Transverse colon (tissue), 4 donors: ENCODE results near the gene LRRC75B. TPM values are rescaled to one million over a fixed set of nuclear protein-coding genes. Genes with fewer than 3 reads are reported as not detected.
"Not testable (repeated sequence)": the region's sequence is repeated elsewhere in the genome, so short reads cannot be mapped to it uniquely, and the experiment has no call there.

Source experiments
- DNase-seq: peaks from one replicate; pipeline ENCODE4 v3.0.0-alpha.2; 2019
- H3K27ac ChIP-seq, 4 donors: fragments of 200-600 bp; sonication (generic); 2 replicates each; pipeline ENCODE4 v1.5.1; 2016 to 2018; ENCODE audit warnings: inconsistent platforms in 4 of 4
- H3K27me3 ChIP-seq: fragments of 200-600 bp; sonication (generic); 2 replicates; pipeline ENCODE4 v1.5.1; 2017; ENCODE audit warnings: inconsistent platforms
- H3K36me3 ChIP-seq, 4 donors: fragments of 200-600 bp; sonication (generic); 2 replicates each; pipeline ENCODE4 v1.5.1; 2017 to 2019; ENCODE audit warnings: inconsistent platforms in 4 of 4
- H3K4me1 ChIP-seq, 4 donors: fragments of 200-600 bp; sonication (generic); 2 replicates each; pipeline ENCODE4 v1.5.1; 2017 to 2020; ENCODE audit warnings: inconsistent platforms in 4 of 4
- H3K4me3 ChIP-seq, 4 donors: fragments of 200-600 bp; sonication (generic); 1 replicate in 1 of 4; 2 replicates in 3 of 4; pipeline versions ENCODE4 v1.5.1 to v1.6.1; 2017 to 2019; ENCODE audit warnings: inconsistent platforms in 4 of 4
- H3K9me3 ChIP-seq, 2 donors: fragments of 200-600 bp; sonication (generic); 2 replicates each; pipeline ENCODE4 v1.5.1; 2017 to 2019; ENCODE audit warnings: inconsistent platforms in 2 of 2
- CTCF ChIP-seq, 5 experiments: fragments of 200-600 bp in 3 of 5; fragments of 450-650 bp in 2 of 5; sonication (generic) in 3 of 5; IDR thresholded peaks; 1 replicate in 2 of 5; 2 replicates in 3 of 5; pipeline ENCODE4 v1.5.1; 2016 to 2017; ENCODE audit warnings: antibody characterized with exemption in 5 of 5, inconsistent platforms in 3 of 5, mild to moderate bottlenecking in 2 of 5, moderate library complexity in 1 of 5
- POLR2A ChIP-seq: fragments of 450-650 bp; IDR thresholded peaks from one replicate; pipeline ENCODE4 v1.6.1; 2016; ENCODE audit warnings: antibody characterized with exemption, mild to moderate bottlenecking, moderate library complexity
- POLR2AphosphoS5 ChIP-seq, 3 donors: sonication (generic); formaldehyde crosslinking; IDR thresholded peaks; one replicate each; pipeline ENCODE4 v1.6.1; 2016; ENCODE audit warnings: antibody characterized with exemption in 3 of 3
- WGBS, 2 donors: methylation state at CpG; one replicate each; pipeline ENCODE4 v1.1.5; 2018; ENCODE audit warnings: low coverage in 1 of 2; 5-methylcytosine and 5-hydroxymethylcytosine counted together
- in situ Hi-C, 4 donors: fragments of 200-750 bp; cut with MboI; loops; one replicate each; pipeline versions ENCODE4 v1.15.0 to v1.15.1; 2017; ENCODE audit warnings: low sequenced_read_pairs in 3 of 4, low pct_ligation_motif_present in 1 of 4, low pct_unique_long_range_greater_than_20kb in 1 of 4
- intact Hi-C: fragments of 100-400 bp; cut with DNase I; formaldehyde crosslinking; loops from one replicate; pipeline ENCODE4 v1.15.1; 2023; ENCODE audit warnings: low total_unique reads
- total RNA-seq, 4 donors: library from RNA; depleted of rRNA; stranded (reverse); fragments of >200 nt; gene quantifications; one replicate each; pipeline ENCODE4 v1.1.0, GENCODE V29; 2016

LRRC75B gene
- 10 to 100 TPM; 13.3 to 20.6 (median 16.6) TPM for total RNA-seq

GRCh38 chr22:24592851-24593558 is at the start of gene LRRC75B:
Gene LRRC75B (minus strand): TSS chr22:24593073. CDS start chr22:24593039, 34 bp downstream.
- Histone ChIP-seq H3K27me3 (no peaks in the 10 kb centered on the region), H3K4me1 (peaks cover 6 to 22% (median 15%) of the 10 kb centered on the region in 4 donors), H3K9me3 (no peaks in the 10 kb centered on the region), H3K36me3 (no peaks in the 10 kb centered on the region), H3K27ac (peak within 1 kb of the TSS; percentile 85 to 88 (median 86)), H3K4me3 (peak within 1 kb of the TSS; percentile 68 to 73 (median 69))
- TF ChIP-seq POLR2A (peak; percentile 53), POLR2AphosphoS5 (IDR thresholded peaks at IDR 0.05) (peak; percentile 54 to 78 (median 75)), CTCF (IDR thresholded peaks at IDR 0.05) (no peak)
- DNase-seq = peak; percentile 93
- intact Hi-C loops (no loop called here), in situ Hi-C loops (no loop called here)
- 10% methylated on average over 36 of the region's 72 CpGs; no CpG with 5 or more reads in 1 of the 2 donors for WGBS, 2 donors

GRCh38 chr22:24642307-24642706 is 49.4 kb upstream of the LRRC75B start:
- DNase-seq, H3K9me3 ChIP-seq, H3K36me3 ChIP-seq, H3K27me3 ChIP-seq, H3K4me1 ChIP-seq, H3K27ac ChIP-seq, in situ Hi-C loops, H3K4me3 ChIP-seq, intact Hi-C loops: not testable (repeated sequence)
- 73% methylated on average over 1 of the region's 1 CpG; no CpG with 5 or more reads in 1 of the 2 donors for WGBS, 2 donors

GRCh38 chr22:24636513-24636912 is 43.6 kb upstream of the LRRC75B start:
- DNase-seq, H3K4me3 ChIP-seq, intact Hi-C loops, H3K27ac ChIP-seq, H3K27me3 ChIP-seq, H3K4me1 ChIP-seq, in situ Hi-C loops, H3K9me3 ChIP-seq, H3K36me3 ChIP-seq: not testable (repeated sequence)
- WGBS, 2 donors = 60 to 86% methylated on average over 1 to 3 of the region's 3 CpGs

GRCh38 chr22:24634776-24635389 is 42.0 kb upstream of the LRRC75B start:
- H3K9me3 ChIP-seq, intact Hi-C loops, H3K36me3 ChIP-seq, DNase-seq, H3K27ac ChIP-seq, H3K4me3 ChIP-seq, H3K4me1 ChIP-seq, H3K27me3 ChIP-seq, in situ Hi-C loops: not testable (repeated sequence)
- 45% methylated on average over 9 of the region's 10 CpGs; no CpG with 5 or more reads in 1 of the 2 donors for WGBS, 2 donors

GRCh38 chr22:24633231-24634023 is 40.6 kb upstream of the LRRC75B start:
- H3K27ac ChIP-seq, H3K36me3 ChIP-seq, H3K9me3 ChIP-seq, intact Hi-C loops, DNase-seq, H3K27me3 ChIP-seq, in situ Hi-C loops, H3K4me3 ChIP-seq, H3K4me1 ChIP-seq: not testable (repeated sequence)
- WGBS, 2 donors = 75 to 78% methylated on average over 9 to 16 of the region's 16 CpGs

GRCh38 chr22:24632642-24633041 is 39.8 kb upstream of the LRRC75B start:
- H3K27ac ChIP-seq, H3K36me3 ChIP-seq, intact Hi-C loops, H3K4me3 ChIP-seq, H3K4me1 ChIP-seq, DNase-seq, H3K27me3 ChIP-seq, in situ Hi-C loops, H3K9me3 ChIP-seq: not testable (repeated sequence)
- 43% methylated on average over 7 of the region's 13 CpGs; no CpG with 5 or more reads in 1 of the 2 donors for WGBS, 2 donors

- H3K27ac ChIP-seq, in situ Hi-C loops: not testable (repeated sequence)
Observed at GRCh38 chr22:24631430-24632122, 38.7 kb upstream of the LRRC75B start.

GRCh38 chr22:24630812-24631427 is 38.0 kb upstream of the LRRC75B start:
- DNase-seq, H3K27me3 ChIP-seq, H3K4me3 ChIP-seq, H3K4me1 ChIP-seq, intact Hi-C loops, H3K9me3 ChIP-seq, H3K36me3 ChIP-seq, H3K27ac ChIP-seq, in situ Hi-C loops: not testable (repeated sequence)
- WGBS, 2 donors = 53 to 62% methylated on average over 5 to 7 of the region's 7 CpGs

More at GRCh38 chr22:24631430-24632122, 38.7 kb upstream of the LRRC75B start:
- H3K36me3 ChIP-seq, intact Hi-C loops, H3K27me3 ChIP-seq, H3K9me3 ChIP-seq, DNase-seq, H3K4me1 ChIP-seq, H3K4me3 ChIP-seq: not testable (repeated sequence)
- WGBS, 2 donors = 68% methylated on average over 16 of the region's 16 CpGs; no CpG with 5 or more reads in 1 of the 2 donors
